Upper lobe of left lung (tissue), 6 donors: ENCODE results near the gene IFNA7. TPM values are rescaled to one million over a fixed set of nuclear protein-coding genes. Genes with fewer than 3 reads are reported as not detected.
"Not testable (repeated sequence)": the region's sequence is repeated elsewhere in the genome, so short reads cannot be mapped to it uniquely, and the experiment has no call there.

Experiments
- ATAC-seq, 2 donors: fragments of 200-7000 bp; cut with Tn5 transposase; one replicate each; pipeline ENCODE4 v1.9.1; 2022; ENCODE audit warnings: mild to moderate bottlenecking in 2 of 2, moderate library complexity in 2 of 2; ENCODE audit not compliant: low FRiP score in 2 of 2
- DNase-seq, 2 donors: peaks; one replicate each; pipeline ENCODE4 v3.0.0-alpha.2; 2019 to 2020
- H3K27ac ChIP-seq, 4 donors: fragments of 200-600 bp; sonication (generic); one replicate each; pipeline ENCODE4 v1.5.1; 2016 to 2019
- H3K27me3 ChIP-seq, 4 donors: fragments of 200-600 bp; sonication (generic); one replicate each; pipeline ENCODE4 v1.5.1; 2017 to 2019
- H3K36me3 ChIP-seq, 4 donors: fragments of 200-600 bp; sonication (generic); one replicate each; pipeline ENCODE4 v1.5.1; 2016 to 2019
- H3K4me1 ChIP-seq, 4 donors: fragments of 200-600 bp; sonication (generic); one replicate each; pipeline ENCODE4 v1.5.1; 2018 to 2019
- H3K4me3 ChIP-seq, 4 donors: fragments of 200-600 bp; sonication (generic); one replicate each; pipeline ENCODE4 v1.5.1; 2017 to 2019; ENCODE audit warnings: mild to moderate bottlenecking in 2 of 4, moderate library complexity in 1 of 4
- H3K9me3 ChIP-seq, 4 donors: fragments of 200-600 bp; sonication (generic); one replicate each; pipeline ENCODE4 v1.5.1; 2018 to 2019
- CTCF ChIP-seq, 6 experiments: fragments of 450-650 bp in 4 of 6; fragments of 200-600 bp in 2 of 6; sonication (generic) in 2 of 6; IDR thresholded peaks; one replicate each; pipeline ENCODE4 v1.5.1; 2016 to 2019; ENCODE audit warnings: antibody characterized with exemption in 6 of 6
- EP300 ChIP-seq, 4 donors: sonication (generic); formaldehyde crosslinking; IDR thresholded peaks; one replicate each; pipeline ENCODE4 v1.5.1; 2017; ENCODE audit warnings: antibody characterized with exemption in 4 of 4, control low read depth in 2 of 4
- POLR2A ChIP-seq, 4 donors: fragments of 450-650 bp; IDR thresholded peaks; one replicate each; pipeline ENCODE4 v1.5.1; 2016 to 2017; ENCODE audit warnings: antibody characterized with exemption in 4 of 4, mild to moderate bottlenecking in 2 of 4
- POLR2AphosphoS5 ChIP-seq, 2 donors: sonication (generic); formaldehyde crosslinking; IDR thresholded peaks; one replicate each; pipeline ENCODE4 v1.5.1; 2017; ENCODE audit warnings: antibody characterized with exemption in 2 of 2
- WGBS, 2 donors: methylation state at CpG; one replicate each; pipeline ENCODE4 v1.1.5; 2017 to 2018; 5-methylcytosine and 5-hydroxymethylcytosine counted together
- total RNA-seq, 6 donors: library from RNA; depleted of rRNA in 4 of 6; stranded (reverse); fragments of >200 nt in 4 of 6; gene quantifications; one replicate each; pipeline versions ENCODE4 v1.1.0 to v1.2.1, GENCODE V29; 2016 to 2021
- donor health status: DM: no; HTN: no; CAD: no; lungs with moderate emphysema.
- donor health status: DM: no; HTN: yes; CAD: no; lungs with severe emphysema.

Gene IFNA7
- total RNA-seq, 6 donors from 2014 or later: not detected

- DNase-seq, H3K9me3 ChIP-seq, ATAC-seq, H3K27ac ChIP-seq, H3K4me3 ChIP-seq, H3K4me1 ChIP-seq, H3K27me3 ChIP-seq, H3K36me3 ChIP-seq: not testable (repeated sequence)
- 89 to 92% methylated on average over 2 of the region's 2 CpGs for WGBS, 2 donors
These were observed 8.8 kb upstream of the IFNA7 start for GRCh38 chr9:21210782-21211181.

GRCh38 chr9:21210311-21210710 is 8.3 kb upstream of the IFNA7 start:
- no peak overlapping the region for H3K27ac ChIP-seq
- TF ChIP-seq EP300 (IDR thresholded peaks at IDR 0.05) (no peak), POLR2AphosphoS5 (IDR thresholded peaks at IDR 0.05) (no peak), CTCF (IDR thresholded peaks at IDR 0.05) (no peak), POLR2A (IDR thresholded peaks at IDR 0.05) (no peak)
- H3K27me3 ChIP-seq: no peaks in the 10 kb centered on the region
- H3K36me3 ChIP-seq: no peaks in the 10 kb centered on the region
- no peaks in the 10 kb centered on the region for H3K4me1 ChIP-seq
- DNase-seq: no peak
- H3K9me3 ChIP-seq: no peaks in the 10 kb centered on the region
- H3K4me3 ChIP-seq: no peak overlapping the region
- whole genome bisulfite sequencing, 2 donors: 95% methylated on average over 2 to 7 of the region's 7 CpGs
- no peak for ATAC-seq

GRCh38 chr9:21207043-21207442 is 5.0 kb upstream of the IFNA7 start, which contains the start of gene IFNA10:
IFNA10 (minus strand) TSS chr9:21207143; CDS start chr9:21207097, 46 bp downstream.
- not testable (repeated sequence) for ATAC-seq, DNase-seq
- WGBS, 2 donors: 83 to 94% methylated on average over 3 of the region's 3 CpGs

GRCh38 chr9:21205204-21205603 is 3.2 kb upstream of the IFNA7 start:
- Histone ChIP-seq H3K27me3 (no peaks in the 10 kb centered on the region), H3K27ac (no peak overlapping the region), H3K36me3 (no peaks in the 10 kb centered on the region), H3K9me3 (no peaks in the 10 kb centered on the region), H3K4me3 (no peak overlapping the region), H3K4me1 (no peaks in the 10 kb centered on the region)
- DNase-seq: no peak
- TF ChIP-seq POLR2AphosphoS5 (IDR thresholded peaks at IDR 0.05) (no peak), EP300 (IDR thresholded peaks at IDR 0.05) (no peak), CTCF (IDR thresholded peaks at IDR 0.05) (no peak), POLR2A (IDR thresholded peaks at IDR 0.05) (no peak)
- no peak for ATAC-seq

More at GRCh38 chr9:21207043-21207442, 5.0 kb upstream of the IFNA7 start, which contains the start of gene IFNA10:
- not testable (repeated sequence) for H3K4me3 ChIP-seq, H3K4me1 ChIP-seq, H3K27ac ChIP-seq, H3K9me3 ChIP-seq, H3K36me3 ChIP-seq, H3K27me3 ChIP-seq

GRCh38 chr9:21194867-21195776 is 6.9 kb downstream of the IFNA7 start:
- ATAC-seq: peak; percentile 63 to 93
- H3K4me3 ChIP-seq, H3K4me1 ChIP-seq, H3K9me3 ChIP-seq, H3K27ac ChIP-seq, DNase-seq, H3K27me3 ChIP-seq, H3K36me3 ChIP-seq: not testable (repeated sequence)
- 38 to 44% methylated on average over 6 of the region's 6 CpGs for WGBS, 2 donors
- TF ChIP-seq CTCF (IDR thresholded peaks at IDR 0.05): peak in 4 of 6 experiments; percentile 27 to 40 (median 36)

- not testable (repeated sequence) for ATAC-seq, H3K27me3 ChIP-seq, H3K4me3 ChIP-seq, DNase-seq, H3K4me1 ChIP-seq, H3K27ac ChIP-seq, H3K36me3 ChIP-seq, H3K9me3 ChIP-seq
- WGBS, 2 donors: 92 to 94% methylated on average over 3 of the region's 3 CpGs
These were observed 14.5 kb downstream of the IFNA7 start, which contains the start of gene IFNA4 for GRCh38 chr9:21187487-21187886. IFNA4 (minus strand) TSS chr9:21187587; CDS start chr9:21187531, 56 bp downstream.
